ENCODE data around the gene SYT15.
"Not testable (repeated sequence)": the region's sequence is repeated elsewhere in the genome, so short reads cannot be mapped to it uniquely, and the experiment has no call there.

The SYT15 gene

DNA sequence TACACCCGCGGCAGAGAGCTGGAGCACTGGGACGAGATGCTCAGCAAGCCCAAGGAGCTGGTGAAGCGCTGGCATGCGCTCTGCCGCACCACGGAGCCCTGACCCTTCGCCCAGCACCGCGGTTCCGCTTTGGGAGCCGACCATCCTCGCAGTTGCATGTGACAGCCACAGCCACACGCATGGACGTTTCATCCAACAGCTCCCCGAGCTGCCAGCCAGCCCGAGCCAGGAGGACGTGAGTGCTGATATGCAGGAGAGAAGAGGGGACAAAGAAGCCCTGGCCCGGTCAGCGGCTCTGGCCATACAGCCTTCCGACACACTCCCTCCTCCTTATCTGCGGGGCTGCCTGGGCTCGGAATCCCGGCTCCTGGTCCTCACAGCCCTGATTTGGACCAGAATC lies 8.6 kb downstream of the SYT15 start:
- not testable (repeated sequence) for DNase-seq; H3K27ac Mint-ChIP-seq; H3K4me3 Mint-ChIP-seq; H3K4me1 Mint-ChIP-seq; ATAC-seq; H3K36me3 Mint-ChIP-seq (ENCODE audit: low read depth); H3K9me3 Mint-ChIP-seq; H3K27me3 Mint-ChIP-seq

DNA sequence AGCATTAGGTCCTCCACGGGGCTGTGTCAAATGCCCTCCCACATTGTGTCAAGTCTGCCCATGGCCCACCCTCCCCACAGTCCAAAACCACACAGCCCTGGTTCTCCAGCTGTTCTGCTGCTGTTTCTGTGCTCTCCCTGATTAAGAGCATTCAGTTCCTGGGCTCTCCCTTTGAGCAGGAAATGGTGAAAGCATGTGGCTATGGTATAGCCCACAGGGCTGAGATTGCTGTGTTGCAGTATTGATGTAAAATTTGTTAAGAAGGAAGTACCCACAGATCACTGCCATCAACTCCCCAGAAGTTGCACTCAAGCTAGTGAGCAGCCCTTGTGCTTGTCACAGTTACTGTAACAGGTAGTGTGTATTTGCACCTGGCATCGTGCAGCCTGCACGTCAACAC lies 9.3 kb downstream of the SYT15 start:
- DNase-seq; ATAC-seq; H3K9me3 Mint-ChIP-seq; H3K4me1 Mint-ChIP-seq; H3K4me3 Mint-ChIP-seq; H3K27ac Mint-ChIP-seq; H3K27me3 Mint-ChIP-seq; H3K36me3 Mint-ChIP-seq (ENCODE audit: low read depth): not testable (repeated sequence)

DNA sequence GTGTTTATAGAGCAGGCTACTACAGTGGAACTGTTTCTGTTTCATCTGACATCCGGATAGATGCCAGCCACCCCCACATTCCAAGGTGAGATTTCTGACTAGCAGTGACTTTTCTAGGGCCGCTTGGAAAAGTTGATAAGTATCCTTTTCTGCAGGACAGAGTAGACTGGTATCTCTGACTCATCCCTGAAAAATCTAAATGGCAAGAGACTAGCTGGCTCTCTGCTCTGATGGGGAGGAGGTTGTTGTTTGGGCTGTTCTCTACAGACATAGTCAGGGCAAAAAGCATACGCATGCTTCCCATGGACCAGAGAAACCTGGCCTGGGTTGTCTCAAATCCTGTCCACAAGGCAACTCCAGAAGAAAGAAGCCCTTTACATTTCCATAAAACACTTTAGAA lies 10.7 kb downstream of the SYT15 start:
- not testable (repeated sequence) for DNase-seq; ATAC-seq; H3K9me3 Mint-ChIP-seq; H3K27me3 Mint-ChIP-seq; H3K36me3 Mint-ChIP-seq (ENCODE audit: low read depth); H3K27ac Mint-ChIP-seq; H3K4me1 Mint-ChIP-seq; H3K4me3 Mint-ChIP-seq

DNA sequence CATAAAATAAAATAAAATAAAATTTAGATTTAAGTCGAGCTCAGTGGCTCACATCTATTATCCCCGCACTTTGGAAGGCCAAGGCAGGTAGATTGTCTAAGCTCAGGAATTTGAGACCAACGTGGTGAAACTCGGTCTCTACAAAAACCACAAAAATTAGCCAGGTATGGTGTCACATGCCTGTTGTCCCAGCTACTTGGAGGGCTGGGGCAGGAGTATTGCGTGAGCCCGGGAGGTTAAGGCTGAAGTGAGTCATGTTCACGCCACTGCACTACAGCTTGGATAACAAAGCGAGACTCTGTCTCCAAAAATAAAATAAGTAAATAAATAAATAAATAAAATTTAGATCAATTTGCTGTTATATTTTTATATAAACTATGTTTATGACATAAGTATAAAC lies 12.1 kb downstream of the SYT15 start:
- not testable (repeated sequence) for ATAC-seq, H3K9me3 Mint-ChIP-seq, DNase-seq

DNA sequence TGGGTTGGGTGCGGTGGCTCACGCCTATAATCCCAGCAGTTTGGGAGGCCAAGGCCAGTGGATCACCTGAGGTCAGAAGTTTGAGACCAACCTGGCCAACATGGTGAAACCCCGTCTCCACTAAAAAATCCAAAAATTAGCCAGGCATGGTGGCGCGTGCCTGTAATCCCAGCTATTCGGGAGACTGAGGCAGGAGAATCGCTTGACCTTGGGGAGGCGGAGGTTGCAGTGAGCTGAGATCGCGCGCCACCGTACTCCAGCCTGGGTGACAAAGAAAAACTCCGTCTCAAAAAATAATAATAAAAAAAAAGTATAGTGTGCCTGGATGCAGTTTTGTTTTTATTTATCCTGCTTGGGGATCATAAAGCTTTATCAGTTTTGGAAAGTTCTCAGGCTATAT lies 14.4 kb downstream of the SYT15 start:
- H3K4me3 Mint-ChIP-seq, ATAC-seq, H3K4me1 Mint-ChIP-seq: not testable (repeated sequence)

More for the DNA sequence above, 12.1 kb downstream of the SYT15 start:
- not testable (repeated sequence) for H3K36me3 Mint-ChIP-seq (ENCODE audit: low read depth); H3K27me3 Mint-ChIP-seq; H3K4me1 Mint-ChIP-seq; H3K27ac Mint-ChIP-seq; H3K4me3 Mint-ChIP-seq

DNA sequence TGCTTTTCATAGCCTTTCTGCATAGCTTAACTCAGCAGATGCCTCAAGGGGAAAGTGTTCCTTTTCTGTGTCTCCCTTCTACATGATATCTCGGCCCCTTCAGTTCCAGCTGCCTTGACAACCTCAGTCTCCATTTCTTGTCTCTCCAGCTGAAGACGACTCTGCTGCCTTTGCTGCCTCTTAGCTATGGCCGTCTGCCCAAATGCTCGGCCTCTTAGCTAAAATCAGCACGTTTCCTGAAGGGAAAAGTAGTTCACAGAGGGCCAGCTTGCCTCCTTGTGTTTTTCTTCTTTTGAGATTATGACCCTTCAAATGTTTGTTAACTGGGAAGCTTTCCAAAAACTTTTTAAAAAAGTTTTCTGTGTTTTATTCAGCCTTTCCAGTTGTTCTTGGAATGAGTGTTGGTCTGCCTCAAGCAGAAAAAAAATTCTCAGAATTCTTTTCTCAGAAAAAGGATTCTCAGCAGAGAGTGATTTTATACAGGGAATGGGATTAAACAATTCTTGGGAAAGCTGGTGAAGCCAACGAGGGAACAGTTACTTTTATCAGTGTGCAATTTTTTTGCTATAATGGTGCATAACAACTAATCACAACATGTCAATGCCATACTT lies 15.6 kb downstream of the SYT15 start:
- H3K27ac Mint-ChIP-seq; H3K4me3 Mint-ChIP-seq; H3K27me3 Mint-ChIP-seq; ATAC-seq; H3K4me1 Mint-ChIP-seq; H3K9me3 Mint-ChIP-seq; H3K36me3 Mint-ChIP-seq (ENCODE audit: low read depth); DNase-seq: not testable (repeated sequence)

More for the DNA sequence above, 14.4 kb downstream of the SYT15 start:
- DNase-seq; H3K36me3 Mint-ChIP-seq (ENCODE audit: low read depth); H3K27me3 Mint-ChIP-seq; H3K27ac Mint-ChIP-seq; H3K9me3 Mint-ChIP-seq: not testable (repeated sequence)

DNA sequence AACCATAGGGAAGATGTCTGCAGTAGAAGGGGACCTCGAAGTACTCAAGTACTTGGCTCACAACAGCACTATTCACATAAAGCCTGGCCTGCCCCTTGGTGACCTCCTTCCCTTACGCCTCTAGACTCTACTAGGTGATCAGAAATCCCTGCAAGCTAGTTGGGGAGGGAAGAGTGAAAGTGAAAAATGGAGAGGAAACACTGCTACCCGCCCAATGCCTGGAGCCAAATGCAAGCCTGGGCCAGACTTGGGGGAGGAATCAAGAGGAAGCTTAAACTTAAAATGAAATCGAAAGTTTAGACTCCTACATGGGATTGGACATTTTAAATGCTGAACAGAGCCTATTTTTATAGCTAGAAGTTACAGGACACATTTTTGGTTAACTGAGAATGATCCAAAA lies 17.6 kb downstream of the SYT15 start:
- not testable (repeated sequence) for ATAC-seq; H3K36me3 Mint-ChIP-seq (ENCODE audit: low read depth); DNase-seq; H3K4me3 Mint-ChIP-seq; H3K9me3 Mint-ChIP-seq; H3K27ac Mint-ChIP-seq; H3K27me3 Mint-ChIP-seq; H3K4me1 Mint-ChIP-seq

DNA sequence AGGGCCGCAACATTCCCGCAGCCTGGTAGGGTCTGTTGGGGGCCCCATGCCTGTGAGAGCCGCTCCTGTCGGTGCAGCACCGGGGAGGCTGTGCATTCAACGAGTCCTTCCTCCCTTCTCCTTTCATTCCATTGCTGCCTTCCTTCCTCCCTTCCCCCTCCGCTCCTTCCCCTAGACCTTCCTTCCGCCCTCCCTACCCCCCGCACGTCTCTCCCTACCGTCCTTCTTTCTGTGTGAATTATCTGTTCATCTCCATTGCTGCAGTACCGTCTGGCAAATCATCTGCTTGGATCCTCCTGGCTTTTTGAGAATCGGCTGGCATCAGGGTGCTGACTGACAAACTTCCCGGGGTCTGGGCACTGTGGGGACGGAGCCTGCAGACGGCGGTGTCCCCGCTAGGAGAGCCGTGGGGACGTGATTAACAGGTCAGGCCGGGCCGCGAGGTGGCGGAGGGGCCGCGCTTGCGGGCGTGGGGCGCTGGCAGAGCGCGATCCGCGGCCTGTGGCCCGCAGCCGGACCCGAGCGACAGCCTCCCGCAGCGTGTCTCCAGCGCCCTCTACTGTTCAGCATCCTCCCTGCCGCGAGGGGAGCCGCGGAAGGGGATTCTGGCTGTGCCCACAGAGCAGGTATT lies 18.8 kb downstream of the SYT15 start:
- H3K4me1 Mint-ChIP-seq; H3K36me3 Mint-ChIP-seq (ENCODE audit: low read depth); H3K27ac Mint-ChIP-seq; H3K9me3 Mint-ChIP-seq; H3K27me3 Mint-ChIP-seq: not testable (repeated sequence)
- DNase-seq: peak; percentile 16
- peak overlapping the region; percentile 32 for H3K4me3 Mint-ChIP-seq
- peak; percentile 77 for ATAC-seq

DNA sequence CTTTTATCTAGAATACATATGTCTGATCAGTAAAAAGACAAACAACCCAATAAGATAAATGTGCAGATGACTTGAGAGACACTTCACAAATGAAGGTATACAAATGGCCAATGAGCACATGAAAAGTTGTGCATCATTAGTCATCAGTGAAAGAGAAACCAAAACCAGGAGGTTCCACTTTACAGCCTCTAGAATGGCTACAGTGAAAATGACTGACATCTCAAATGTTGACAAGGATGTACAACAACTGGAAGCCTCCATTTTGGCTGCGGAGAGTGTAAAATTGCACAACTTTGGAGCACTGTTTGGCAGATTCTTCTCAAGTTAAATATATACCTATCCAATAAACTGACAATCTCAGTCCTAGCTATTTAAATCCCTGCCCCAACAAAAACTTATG lies 21.6 kb downstream of the SYT15 start:
- H3K27me3 Mint-ChIP-seq; H3K4me3 Mint-ChIP-seq; H3K4me1 Mint-ChIP-seq; H3K27ac Mint-ChIP-seq; H3K9me3 Mint-ChIP-seq; DNase-seq; H3K36me3 Mint-ChIP-seq (ENCODE audit: low read depth): not testable (repeated sequence)
- peak; percentile 74 for ATAC-seq

DNA sequence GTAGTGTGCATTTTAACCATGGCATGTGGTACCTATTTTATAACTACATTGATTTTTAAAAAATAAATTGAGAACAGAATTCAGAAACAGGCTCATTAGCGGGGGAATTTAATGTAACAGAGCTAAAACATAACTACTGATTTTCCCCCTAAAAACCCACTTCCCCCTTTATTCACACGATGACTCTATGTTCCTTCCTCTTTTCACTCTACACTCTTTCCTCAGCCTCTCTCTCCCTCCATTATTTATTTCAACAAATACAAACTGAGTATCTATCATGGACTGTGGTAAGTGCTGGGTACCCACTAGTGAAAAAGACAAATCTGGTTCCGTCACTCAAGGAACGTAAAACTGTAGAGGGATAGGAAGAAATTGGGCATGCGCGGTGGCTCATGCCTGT lies 36.6 kb downstream of the SYT15 start:
- not testable (repeated sequence) for H3K4me1 Mint-ChIP-seq; H3K4me3 Mint-ChIP-seq; ATAC-seq; H3K9me3 Mint-ChIP-seq; H3K27me3 Mint-ChIP-seq; H3K27ac Mint-ChIP-seq; DNase-seq; H3K36me3 Mint-ChIP-seq (ENCODE audit: low read depth)

DNA sequence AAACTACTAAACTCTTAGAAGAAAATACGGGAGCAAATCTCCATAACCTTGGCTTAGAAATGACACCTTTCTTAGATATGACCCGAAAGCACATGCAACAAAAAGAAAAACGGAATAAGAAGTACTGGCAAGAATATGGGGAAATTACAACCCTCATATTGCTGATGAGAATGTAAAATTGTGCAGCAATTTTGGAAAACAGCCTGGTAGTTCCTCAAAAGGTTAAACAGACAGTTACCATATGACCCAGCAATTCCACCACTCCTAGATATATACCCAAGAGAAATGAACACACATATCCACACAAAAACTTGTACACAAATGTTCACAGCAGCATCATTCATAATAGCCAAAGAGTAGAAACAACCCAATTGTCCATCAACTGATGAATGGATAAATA lies 37.3 kb downstream of the SYT15 start:
- not testable (repeated sequence) for ATAC-seq; H3K36me3 Mint-ChIP-seq (ENCODE audit: low read depth); H3K9me3 Mint-ChIP-seq; H3K4me1 Mint-ChIP-seq; DNase-seq; H3K27me3 Mint-ChIP-seq; H3K27ac Mint-ChIP-seq; H3K4me3 Mint-ChIP-seq

DNA sequence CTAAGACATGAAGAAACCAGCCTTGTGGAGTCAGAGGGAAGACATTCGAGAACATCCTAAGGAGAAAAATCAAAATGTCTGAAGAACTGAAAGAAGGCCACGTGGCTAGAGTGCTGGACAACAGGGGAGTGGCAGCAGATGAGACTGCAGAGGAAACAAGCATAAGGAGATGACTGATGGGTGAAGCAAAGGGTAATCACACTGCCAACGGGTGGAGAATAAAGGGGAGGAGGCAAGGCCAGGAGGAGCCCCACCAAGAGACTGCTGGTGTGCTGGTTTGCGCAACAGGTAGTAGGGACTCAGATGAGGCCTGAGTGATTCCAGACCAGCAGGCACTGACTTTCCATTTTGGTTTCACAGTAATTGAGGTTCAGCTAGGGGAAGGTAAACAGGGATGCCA lies 38.2 kb downstream of the SYT15 start:
- H3K4me1 Mint-ChIP-seq; H3K4me3 Mint-ChIP-seq; ATAC-seq; H3K27me3 Mint-ChIP-seq; H3K9me3 Mint-ChIP-seq; H3K27ac Mint-ChIP-seq; H3K36me3 Mint-ChIP-seq (ENCODE audit: low read depth); DNase-seq: not testable (repeated sequence)

DNA sequence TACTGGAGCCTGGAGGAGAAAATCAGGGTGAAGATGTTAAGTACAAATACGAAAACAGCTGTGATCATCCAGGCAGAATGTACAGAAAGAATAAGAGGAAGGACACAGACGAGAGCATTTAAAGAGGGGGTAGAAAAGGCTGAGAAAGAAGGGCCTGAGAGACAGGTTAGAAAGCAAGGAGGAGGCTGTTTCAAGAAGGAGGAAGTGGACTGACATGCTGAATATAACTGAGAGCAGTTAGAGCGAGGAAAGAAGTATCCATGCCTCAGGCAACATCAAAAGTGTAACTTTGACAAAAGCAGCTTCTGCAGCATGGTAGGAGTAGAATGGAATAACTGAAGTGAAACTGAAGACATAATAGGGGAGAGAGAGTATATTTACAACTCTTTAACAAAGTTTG lies 39.0 kb downstream of the SYT15 start:
- not testable (repeated sequence) for H3K9me3 Mint-ChIP-seq; H3K4me1 Mint-ChIP-seq; H3K27ac Mint-ChIP-seq; H3K4me3 Mint-ChIP-seq; H3K27me3 Mint-ChIP-seq; DNase-seq; H3K36me3 Mint-ChIP-seq (ENCODE audit: low read depth); ATAC-seq

DNA sequence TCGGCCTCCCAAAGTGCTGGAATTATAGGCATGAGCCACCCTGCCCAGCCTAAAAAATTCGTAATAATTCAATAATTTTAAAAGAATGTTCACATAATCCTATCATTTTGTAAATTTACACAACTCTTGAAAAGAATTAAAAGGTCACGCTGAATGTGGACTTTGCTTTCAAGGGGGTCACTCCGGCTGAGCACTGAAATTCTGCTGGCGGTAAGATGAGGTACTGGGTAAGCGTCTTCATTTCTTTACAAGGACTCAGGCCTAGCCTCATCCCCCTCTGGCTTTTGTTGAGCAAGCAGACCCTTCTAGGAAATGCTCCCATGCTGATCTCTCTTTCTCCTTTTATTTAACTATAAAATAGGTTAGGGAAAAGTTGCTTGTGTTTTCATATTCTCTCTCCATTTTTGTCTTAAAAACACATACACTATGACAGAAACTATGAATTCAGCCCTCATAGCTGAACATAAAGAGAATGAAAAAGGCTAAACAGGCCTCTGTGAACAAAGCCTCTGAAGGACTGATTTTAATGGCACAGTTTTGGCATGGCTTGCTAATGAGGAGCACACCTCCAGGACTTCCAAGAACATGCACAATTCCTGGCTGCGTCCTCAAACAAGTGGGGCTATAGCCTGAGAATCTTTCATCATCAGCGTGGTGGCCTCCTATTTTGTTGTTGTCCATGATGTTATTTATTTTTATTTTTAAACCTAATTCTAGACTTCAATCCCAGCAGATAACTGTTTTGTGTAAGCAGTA lies 45.1 kb downstream of the SYT15 start:
- H3K36me3 Mint-ChIP-seq (ENCODE audit: low read depth); H3K4me3 Mint-ChIP-seq; DNase-seq; H3K27ac Mint-ChIP-seq; H3K9me3 Mint-ChIP-seq; ATAC-seq; H3K4me1 Mint-ChIP-seq; H3K27me3 Mint-ChIP-seq: not testable (repeated sequence)

DNA sequence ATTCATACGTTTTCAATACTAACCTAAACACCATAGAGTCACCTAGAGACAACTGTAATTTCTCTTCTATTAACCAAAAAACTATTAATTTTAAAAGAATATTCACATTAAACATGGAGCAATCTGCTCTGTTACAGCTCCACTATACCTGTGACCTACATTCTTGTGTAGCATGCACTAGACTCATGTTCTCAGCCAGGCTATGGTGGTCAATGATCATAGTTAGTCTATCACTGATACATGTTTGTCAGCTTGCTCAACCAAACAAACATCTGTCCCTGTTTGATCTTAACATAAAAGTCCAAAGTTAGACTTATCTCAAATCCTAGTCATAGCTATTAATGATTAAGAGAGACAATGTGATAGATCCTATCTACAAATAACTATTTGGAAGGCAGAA lies 50.9 kb downstream of the SYT15 start:
- not testable (repeated sequence) for ATAC-seq; H3K9me3 Mint-ChIP-seq; H3K4me3 Mint-ChIP-seq; H3K4me1 Mint-ChIP-seq; H3K27ac Mint-ChIP-seq; H3K36me3 Mint-ChIP-seq (ENCODE audit: low read depth); DNase-seq; H3K27me3 Mint-ChIP-seq

Data from activated naive CD8-positive, alpha-beta T cell treated with anti-CD3 and anti-CD28 coated beads, Interleukin-2, amount 50 U/mL, for 24 hours (primary cell).